Bronchial epithelial cell (primary cell): Measurements from ENCODE around the gene TGFBI. TPM values are rescaled to one million over a fixed set of nuclear protein-coding genes. Genes with fewer than 3 reads are reported as not detected.

Experiments used
- DNase-seq: peaks from one replicate; pipeline ENCODE4 v3.0.0-alpha.2; 2010; ENCODE audit warnings: low read depth
- FAIRE-seq: peaks from 2 replicates; lab custom pipeline; 2011; peaks lifted over from hg19 to GRCh38; lab: Jason Lieb, UNC
- H3K27me3 ChIP-seq: 2 replicates; pipeline ENCODE4 v1.5.1; 2011; ENCODE audit warnings: low read length; ENCODE audit not compliant: control insufficient read depth, insufficient read depth
- H3K36me3 ChIP-seq: 2 replicates; pipeline ENCODE4 v1.5.1; 2011; ENCODE audit warnings: low read length; ENCODE audit not compliant: control insufficient read depth, insufficient read depth
- H3K4me3 ChIP-seq: 2 replicates; pipeline ENCODE4 v1.5.1; 2011; ENCODE audit warnings: mild to moderate bottlenecking, low read depth, low read length, control low read depth
- CTCF ChIP-seq: IDR thresholded peaks from 2 replicates; pipeline ENCODE4 v1.5.1; 2011; ENCODE audit warnings: mild to moderate bottlenecking, moderate library complexity, low read length, control low read depth, inconsistent platforms; ENCODE audit not compliant: insufficient read depth, severe bottlenecking
- total RNA-seq: library from RNA; depleted of rRNA; stranded (reverse); fragments of >200 nt; gene quantifications from 2 replicates; pipeline ENCODE4 v1.2.1, GENCODE V29; 2014

Gene TGFBI
- 211 and 218 TPM in 2 replicates for total RNA-seq

- FAIRE-seq, result no peak
- TF ChIP-seq CTCF, result peak; percentile 39
- H3K4me3 ChIP-seq, result peak within 1 kb of the TSS; percentile 65
- H3K36me3 ChIP-seq, result no peaks in the 10 kb centered on the region
- no peak for DNase-seq
- H3K27me3 ChIP-seq, result no peaks in the 10 kb centered on the region
These were observed at the start of gene TGFBI for GRCh38 chr5:136028782-136029742. Gene TGFBI, plus strand, starts transcription at chr5:136028988. Its CDS starts 68 bp downstream, at chr5:136029056.

GRCh38 chr5:135978993-135979392, 49.8 kb upstream of the TGFBI start:
- Histone ChIP-seq H3K36me3 (no peaks in the 10 kb centered on the region), H3K27me3 (no peaks in the 10 kb centered on the region), H3K4me3 (no peak overlapping the region)
- no peak for TF ChIP-seq CTCF
- DNase-seq, result no peak
- no peak for FAIRE-seq

GRCh38 chr5:135979510-135979909, 49.3 kb upstream of the TGFBI start:
- Histone ChIP-seq H3K4me3 (no peak overlapping the region), H3K36me3 (no peaks in the 10 kb centered on the region), H3K27me3 (no peaks in the 10 kb centered on the region)
- FAIRE-seq (no peak), DNase-seq (no peak)
- TF ChIP-seq CTCF, result no peak

GRCh38 chr5:135980620-135981019, 48.2 kb upstream of the TGFBI start:
- Histone ChIP-seq H3K36me3 (no peaks in the 10 kb centered on the region), H3K27me3 (no peaks in the 10 kb centered on the region), H3K4me3 (no peak overlapping the region)
- FAIRE-seq (no peak), DNase-seq (no peak)
- no peak for TF ChIP-seq CTCF

GRCh38 chr5:135985951-135986350, 42.8 kb upstream of the TGFBI start:
- FAIRE-seq, result no peak
- Histone ChIP-seq H3K4me3 (no peak overlapping the region), H3K27me3 (no peaks in the 10 kb centered on the region), H3K36me3 (no peaks in the 10 kb centered on the region)
- no peak for DNase-seq
- TF ChIP-seq CTCF, result no peak
